GM18520 (cell line): Measurements from ENCODE around the gene FADD.

Source experiments
- ATAC-seq: cut with Tn5 transposase; IDR thresholded peaks from one replicate; pipeline ENCODE4 v1.9.1; 2021; ENCODE audit not compliant: unreplicated experiment

The FADD gene

DNA sequence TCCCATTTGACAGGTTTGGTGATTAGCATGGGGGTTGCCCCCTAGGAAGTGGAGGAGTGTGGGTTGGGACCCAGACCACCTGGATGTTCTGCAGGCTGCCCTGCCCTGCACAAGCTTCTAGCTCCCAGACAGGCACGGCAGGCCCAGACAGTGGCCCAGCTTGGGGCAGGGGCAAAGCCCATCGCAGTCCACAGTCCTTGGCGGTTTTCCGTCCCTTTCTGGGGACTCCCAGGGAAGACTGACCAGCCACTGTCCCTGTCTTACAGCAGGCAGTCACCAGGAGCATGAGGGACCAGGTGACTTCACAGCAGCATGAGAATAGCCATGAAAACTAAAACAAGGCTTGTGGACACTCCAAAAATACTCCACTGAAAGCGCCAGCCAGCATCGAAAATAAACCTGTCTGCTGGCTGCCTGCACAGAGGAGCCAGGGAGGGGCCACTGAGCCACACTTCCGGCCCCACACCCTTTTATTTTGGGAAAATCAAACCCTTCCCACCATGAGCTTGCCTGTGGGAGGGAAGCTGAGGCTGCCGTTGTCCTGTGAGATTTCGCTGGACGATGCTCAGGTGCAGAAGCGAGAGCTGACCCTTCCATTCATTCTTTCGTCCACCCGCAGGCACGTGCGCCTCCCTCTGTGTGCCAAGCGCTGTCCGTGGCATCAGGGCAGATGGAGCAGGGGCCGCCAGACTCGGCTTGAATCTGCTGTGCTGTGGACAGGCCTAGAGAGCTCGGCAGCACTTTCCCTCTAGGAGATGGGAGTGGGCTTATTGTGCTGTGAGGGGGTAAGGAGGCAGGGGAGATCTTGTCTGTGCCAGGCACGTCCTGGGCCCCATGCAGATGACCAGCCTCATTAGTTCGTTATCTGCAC is 28.0 kb downstream of the FADD start:
- no peak for ATAC-seq

DNA sequence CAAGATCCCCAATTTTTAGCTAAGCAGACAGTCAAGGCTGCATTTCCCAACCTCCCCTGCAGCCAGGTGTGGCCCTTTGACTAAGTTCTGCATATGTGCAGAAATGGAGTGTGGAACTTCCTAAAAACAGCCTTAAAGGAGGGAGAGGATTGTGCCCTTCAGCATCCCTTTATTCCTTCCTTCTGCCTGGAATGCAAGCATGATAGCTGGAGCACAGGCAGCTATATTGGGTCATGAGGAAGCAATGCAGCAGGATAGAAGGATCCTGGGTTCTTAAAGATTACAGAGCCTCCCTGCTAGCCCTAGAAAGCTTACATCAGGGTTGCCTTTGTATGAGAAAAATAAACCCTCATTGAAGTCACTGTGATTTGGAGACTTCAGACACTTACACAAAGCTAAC is 29.9 kb downstream of the FADD start:
- ATAC-seq: no peak

DNA sequence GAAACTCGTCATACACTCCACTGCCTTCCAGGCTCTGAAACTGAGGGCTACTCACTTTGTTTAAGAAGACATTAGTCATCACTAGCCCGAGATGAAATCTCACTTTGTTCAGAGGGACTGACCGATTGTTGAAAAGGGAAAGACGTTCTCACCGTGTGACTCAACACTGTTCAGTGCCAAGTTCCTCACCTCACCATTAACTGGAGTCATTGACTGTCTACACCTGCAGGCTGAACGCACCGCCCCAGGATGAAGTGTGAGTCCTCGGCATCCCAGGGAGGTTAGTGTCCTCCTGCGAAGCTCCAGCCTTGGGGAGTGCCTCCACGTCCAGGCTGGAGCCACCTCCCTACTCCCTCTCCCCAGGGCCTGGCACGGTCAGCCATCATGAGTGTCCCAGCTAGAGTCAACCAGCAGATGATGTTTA is 30.4 kb downstream of the FADD start:
- peak; percentile 45 for ATAC-seq

GRCh38 chr11:70233962-70234361 is 30.9 kb downstream of the FADD start:
- ATAC-seq: no peak

- ATAC-seq: no peak
Observed at GRCh38 chr11:70240337-70240736, 37.2 kb downstream of the FADD start.

DNA sequence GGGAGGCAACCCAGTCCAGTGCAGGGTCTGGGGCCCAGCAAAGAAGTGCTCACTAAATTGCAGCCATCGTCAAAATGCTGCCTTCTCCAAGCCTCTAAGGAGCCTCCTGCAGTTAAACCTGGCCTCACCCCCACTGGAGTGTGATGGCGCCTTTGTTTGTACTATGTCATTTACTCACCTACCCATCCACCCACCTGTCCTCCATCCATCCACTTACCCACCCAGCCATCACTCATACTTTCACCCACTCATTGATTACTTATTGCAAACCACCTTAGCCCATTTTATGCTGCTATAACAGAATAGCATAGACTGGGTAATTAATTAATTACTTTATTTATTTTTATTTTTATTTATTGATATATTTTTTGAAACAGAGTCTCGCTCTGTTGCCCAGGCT is 38.6 kb downstream of the FADD start:
- no peak for ATAC-seq

DNA sequence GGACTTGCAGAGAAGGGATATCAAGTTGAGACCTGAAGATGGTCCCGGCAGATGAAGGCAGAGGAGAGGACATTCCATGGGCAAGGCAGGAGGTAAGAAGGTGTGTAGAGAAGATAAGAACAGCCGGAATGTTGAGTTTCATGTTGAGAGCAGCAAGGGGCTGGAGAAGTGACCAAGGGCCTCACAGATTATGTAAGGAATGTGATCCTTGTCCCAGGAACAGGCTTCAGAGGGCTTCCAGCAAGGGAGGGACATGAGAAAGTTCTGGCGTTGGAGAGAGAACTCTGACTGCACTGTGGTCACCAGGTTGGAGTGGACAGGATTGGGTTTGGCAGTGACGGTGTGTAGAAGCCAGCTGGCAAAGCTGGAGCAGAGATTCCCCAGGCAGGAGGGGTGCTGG is 39.8 kb downstream of the FADD start:
- no peak for ATAC-seq

GRCh38 chr11:70243912-70244652 is 41.0 kb downstream of the FADD start:
- no peak for ATAC-seq

- no peak for ATAC-seq
Observed at GRCh38 chr11:70244698-70245097, 41.6 kb downstream of the FADD start.

DNA sequence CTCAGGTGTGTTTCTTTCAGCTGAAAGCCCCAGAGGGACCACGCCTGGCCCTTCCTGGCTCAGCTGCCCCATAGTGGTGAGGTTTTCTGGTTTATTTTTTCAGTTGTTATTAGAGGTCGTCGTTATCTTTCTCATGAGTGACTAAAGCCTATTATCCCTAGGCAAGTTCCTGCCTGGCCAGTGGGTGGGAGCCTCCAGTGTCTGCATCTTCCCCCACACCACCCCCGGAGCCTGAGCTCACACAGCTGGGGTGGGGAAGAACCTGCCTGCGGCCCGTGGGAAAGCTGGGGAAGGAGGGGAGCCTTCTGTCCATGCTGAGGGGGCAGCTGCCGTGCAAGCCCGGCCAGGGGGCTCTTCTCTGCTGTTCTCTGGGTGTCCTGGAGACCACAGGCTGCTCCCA is 43.1 kb downstream of the FADD start:
- no peak for ATAC-seq

GRCh38 chr11:70247042-70247709 is 44.1 kb downstream of the FADD start:
- ATAC-seq: no peak

- ATAC-seq: no peak
Observed at GRCh38 chr11:70247710-70248072, 44.6 kb downstream of the FADD start.

DNA sequence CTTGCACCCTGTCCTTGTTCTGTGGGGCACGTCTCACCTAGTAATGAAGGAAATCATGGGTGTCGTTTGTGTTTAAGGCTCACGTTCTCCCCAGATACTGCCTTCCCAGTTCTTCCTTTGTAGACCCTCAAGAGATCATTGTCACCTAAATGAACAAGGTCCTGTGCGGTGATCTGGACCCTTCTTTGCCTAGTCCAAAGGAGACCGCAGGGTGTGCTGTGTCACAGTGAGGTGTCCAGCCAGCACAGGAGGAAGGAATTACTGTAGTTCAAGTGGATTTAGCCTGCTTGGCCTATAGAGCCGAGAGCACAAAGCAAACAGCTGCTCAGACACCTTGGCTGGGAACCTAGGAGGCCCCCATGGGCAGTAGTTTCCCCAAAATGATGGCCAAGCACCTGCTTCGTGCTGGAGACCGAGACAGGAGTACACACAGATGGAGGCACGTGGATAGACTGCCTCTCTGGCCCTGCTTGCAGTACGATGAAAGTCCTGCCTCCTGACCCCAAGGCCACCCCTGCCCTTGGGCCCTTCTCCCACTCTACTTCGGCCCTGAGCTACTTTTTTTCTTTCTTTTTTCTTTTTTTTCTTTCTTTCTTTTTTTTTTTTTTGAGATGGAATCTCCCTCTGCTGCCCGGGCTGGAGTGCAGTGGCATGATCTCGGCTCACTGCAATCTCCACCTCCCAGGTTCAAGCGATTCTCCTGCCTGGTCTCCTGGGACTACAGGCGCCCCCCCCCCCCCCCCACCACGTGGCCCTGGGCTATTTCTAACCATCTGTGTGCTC is 48.0 kb downstream of the FADD start:
- no peak for ATAC-seq

DNA sequence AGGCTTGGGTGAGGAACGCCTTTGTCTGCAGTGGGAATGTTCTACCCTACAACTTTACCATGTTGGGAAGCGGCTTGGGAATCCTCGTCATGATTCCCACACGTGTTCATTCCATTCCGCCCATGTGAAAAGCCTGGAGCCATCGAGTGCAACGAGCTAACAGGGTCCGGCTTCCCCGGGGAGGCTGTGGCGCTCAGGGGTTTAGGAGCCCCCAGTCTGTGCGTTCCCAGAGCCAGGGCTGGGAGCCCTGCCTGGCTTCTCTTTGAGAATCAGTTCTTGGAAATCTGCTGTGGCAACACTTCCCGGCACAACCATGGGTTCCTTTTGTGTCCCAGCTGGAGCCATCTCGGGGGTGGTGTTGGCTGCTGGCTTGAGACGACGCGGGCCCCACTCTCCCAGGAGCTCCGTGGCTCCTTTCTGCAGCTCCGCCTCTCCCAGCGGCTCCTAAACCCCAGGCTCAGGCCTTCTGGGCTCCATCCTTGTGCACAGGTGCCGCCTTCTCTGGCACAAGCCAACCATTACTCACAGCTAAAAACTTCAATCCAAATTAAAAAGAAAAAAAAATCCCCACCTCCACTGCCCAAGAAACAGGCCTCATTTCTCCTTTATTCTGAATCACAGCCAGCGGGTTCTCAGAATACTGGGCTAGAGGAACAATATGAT is 48.7 kb downstream of the FADD start:
- ATAC-seq: no peak

DNA sequence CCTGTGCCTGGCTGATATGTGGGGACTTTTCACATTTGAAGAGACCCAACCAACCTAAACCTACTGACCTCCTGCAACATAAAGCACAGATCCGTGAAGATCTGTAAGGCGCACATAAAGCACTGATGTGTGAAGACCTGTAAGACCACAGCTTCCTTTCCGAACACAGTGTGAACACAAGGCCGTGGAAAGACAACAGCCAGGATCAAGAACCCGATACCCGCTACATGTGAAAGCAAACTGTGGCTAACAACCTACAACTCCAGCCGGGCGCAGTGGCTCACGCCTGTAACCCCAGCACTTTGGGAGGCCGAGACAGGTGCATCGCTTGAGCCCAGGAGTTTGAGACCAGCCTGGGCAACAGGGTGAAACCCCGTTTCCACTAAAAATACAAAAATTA is 49.7 kb downstream of the FADD start:
- ATAC-seq: no peak

GRCh38 chr11:70255477-70256116 is 52.5 kb downstream of the FADD start:
- ATAC-seq: no peak
